Parathyroid adenoma (tissue), 2 donors: ENCODE data around the gene FBXO48.

Source experiments
- H2AFZ ChIP-seq: fragments of 300-600 bp; sonication (generic); one replicate; pipeline ENCODE4 v1.7.0; 2017; ENCODE audit warnings: antibody characterized with exemption, mild to moderate bottlenecking
- H3K27ac ChIP-seq: fragments of 300-600 bp; sonication (generic); one replicate; pipeline ENCODE4 v1.7.0; 2017
- H3K27me3 ChIP-seq: fragments of 300-600 bp; sonication (generic); one replicate; pipeline ENCODE4 v1.7.0; 2017; ENCODE audit warnings: low read length; ENCODE audit not compliant: control insufficient read depth, insufficient read depth
- H3K36me3 ChIP-seq: fragments of 300-600 bp; sonication (generic); one replicate; pipeline ENCODE4 v1.7.0; 2017; ENCODE audit warnings: low read length; ENCODE audit not compliant: control insufficient read depth, insufficient read depth
- H3K4me1 ChIP-seq: fragments of 300-600 bp; sonication (generic); one replicate; pipeline ENCODE4 v1.7.0; 2017; ENCODE audit warnings: control low read depth
- H3K4me2 ChIP-seq: fragments of 300-600 bp; sonication (generic); one replicate; pipeline ENCODE4 v1.7.0; 2017; ENCODE audit warnings: low read length
- H3K4me3 ChIP-seq: fragments of 300-600 bp; sonication (generic); one replicate; pipeline ENCODE4 v1.7.0; 2017; ENCODE audit warnings: low read depth, low read length
- H3K79me2 ChIP-seq: fragments of 300-600 bp; sonication (generic); one replicate; pipeline ENCODE4 v1.7.0; 2017; ENCODE audit warnings: control low read depth
- H3K9ac ChIP-seq: fragments of 300-600 bp; sonication (generic); one replicate; pipeline ENCODE4 v1.7.0; 2017; ENCODE audit warnings: mild to moderate bottlenecking
- H3K9me3 ChIP-seq: fragments of 300-600 bp; sonication (generic); one replicate; pipeline ENCODE4 v1.7.0; 2017; ENCODE audit warnings: low read length; ENCODE audit not compliant: control insufficient read depth
- TF ChIP-seq, protein P1 (sequence below): fragments of 300-600 bp; sonication (generic); IDR thresholded peaks from one replicate; pipeline ENCODE4 v1.7.0; 2017; ENCODE audit warnings: antibody characterized with exemption, mild to moderate bottlenecking
- donor health status: primary hyperparathyroidism.

FBXO48 gene

GRCh38 chr2:68512326-68512725 is 45.2 kb upstream of the FBXO48 start:
- no peaks in the 10 kb centered on the region for H3K36me3 ChIP-seq
- H3K27me3 ChIP-seq: no peaks in the 10 kb centered on the region
- no peaks in the 10 kb centered on the region for H3K4me1 ChIP-seq
- H3K4me3 ChIP-seq: no peak overlapping the region
- TF ChIP-seq, protein P1, sequence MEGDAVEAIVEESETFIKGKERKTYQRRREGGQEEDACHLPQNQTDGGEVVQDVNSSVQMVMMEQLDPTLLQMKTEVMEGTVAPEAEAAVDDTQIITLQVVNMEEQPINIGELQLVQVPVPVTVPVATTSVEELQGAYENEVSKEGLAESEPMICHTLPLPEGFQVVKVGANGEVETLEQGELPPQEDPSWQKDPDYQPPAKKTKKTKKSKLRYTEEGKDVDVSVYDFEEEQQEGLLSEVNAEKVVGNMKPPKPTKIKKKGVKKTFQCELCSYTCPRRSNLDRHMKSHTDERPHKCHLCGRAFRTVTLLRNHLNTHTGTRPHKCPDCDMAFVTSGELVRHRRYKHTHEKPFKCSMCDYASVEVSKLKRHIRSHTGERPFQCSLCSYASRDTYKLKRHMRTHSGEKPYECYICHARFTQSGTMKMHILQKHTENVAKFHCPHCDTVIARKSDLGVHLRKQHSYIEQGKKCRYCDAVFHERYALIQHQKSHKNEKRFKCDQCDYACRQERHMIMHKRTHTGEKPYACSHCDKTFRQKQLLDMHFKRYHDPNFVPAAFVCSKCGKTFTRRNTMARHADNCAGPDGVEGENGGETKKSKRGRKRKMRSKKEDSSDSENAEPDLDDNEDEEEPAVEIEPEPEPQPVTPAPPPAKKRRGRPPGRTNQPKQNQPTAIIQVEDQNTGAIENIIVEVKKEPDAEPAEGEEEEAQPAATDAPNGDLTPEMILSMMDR: no peak
- H3K27ac ChIP-seq: no peak overlapping the region
- no peaks in the 10 kb centered on the region for H3K9me3 ChIP-seq
- H3K79me2 ChIP-seq: no peaks in the 10 kb centered on the region
- no peak overlapping the region for H3K4me2 ChIP-seq
- H2AFZ ChIP-seq: no peak overlapping the region
- H3K9ac ChIP-seq: no peak overlapping the region

DNA sequence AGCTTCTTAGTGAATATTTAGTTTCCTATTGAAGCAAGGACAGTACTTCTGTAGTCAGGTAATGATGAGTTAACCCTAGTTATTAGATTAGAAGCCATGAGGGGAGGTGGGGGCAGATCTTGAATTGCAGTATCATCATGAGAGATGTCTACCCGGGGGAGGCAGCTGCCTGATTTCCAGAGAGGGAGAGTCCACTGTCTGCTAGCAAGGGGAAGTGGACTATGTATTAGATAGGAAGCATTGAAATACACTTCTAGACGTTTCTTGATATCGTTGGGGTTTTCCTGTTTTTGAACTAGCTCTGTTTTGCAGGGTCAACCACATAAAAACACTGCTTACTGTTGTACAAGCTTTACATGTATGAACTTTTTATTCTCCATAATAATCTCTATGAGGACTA is 39.1 kb upstream of the FBXO48 start:
- Histone ChIP-seq H3K4me2 (no peak overlapping the region), H3K36me3 (no peaks in the 10 kb centered on the region), H3K9ac (no peak overlapping the region), H3K27me3 (no peaks in the 10 kb centered on the region), H3K27ac (no peak overlapping the region), H3K79me2 (no peaks in the 10 kb centered on the region), H3K9me3 (no peaks in the 10 kb centered on the region), H3K4me3 (no peak overlapping the region), H2AFZ (no peak overlapping the region), H3K4me1 (no peaks in the 10 kb centered on the region)
- TF ChIP-seq, protein P1: no peak

DNA sequence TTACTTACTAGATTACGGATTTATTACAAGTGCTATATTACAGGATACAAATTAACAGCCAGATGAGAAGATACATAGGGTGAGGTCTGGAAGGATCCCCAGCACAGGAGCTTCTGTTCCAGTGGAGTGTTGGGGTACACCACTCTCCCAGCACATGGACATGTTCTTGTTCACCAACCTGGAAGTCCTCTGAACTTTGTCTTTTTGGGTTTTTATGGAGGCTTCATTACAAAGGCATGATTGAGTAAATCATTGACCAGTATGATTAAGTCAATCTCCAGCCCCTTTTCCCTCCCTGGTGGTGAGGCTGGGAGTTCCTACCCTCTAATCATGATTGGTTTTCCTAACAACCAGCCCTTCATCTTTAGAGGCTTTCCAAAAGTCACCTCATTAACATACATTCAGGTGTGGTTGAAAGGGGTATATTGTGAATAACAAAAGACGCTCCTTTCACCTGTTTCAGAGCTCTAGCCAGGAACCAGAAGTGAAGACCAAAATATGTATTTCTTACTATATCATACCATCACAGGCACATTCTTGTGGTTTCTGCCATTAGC is 38.6 kb upstream of the FBXO48 start:
- Histone ChIP-seq H3K9me3 (no peaks in the 10 kb centered on the region), H3K9ac (no peak overlapping the region), H3K4me3 (no peak overlapping the region), H3K36me3 (no peaks in the 10 kb centered on the region), H3K27me3 (no peaks in the 10 kb centered on the region), H2AFZ (no peak overlapping the region), H3K4me2 (no peak overlapping the region), H3K27ac (no peak overlapping the region), H3K4me1 (no peaks in the 10 kb centered on the region), H3K79me2 (no peaks in the 10 kb centered on the region)
- TF ChIP-seq, protein P1: no peak

GRCh38 chr2:68501768-68502167 is 34.7 kb upstream of the FBXO48 start:
- Histone ChIP-seq H3K4me3 (no peak overlapping the region), H3K4me1 (no peaks in the 10 kb centered on the region), H3K36me3 (no peaks in the 10 kb centered on the region), H3K9ac (no peak overlapping the region), H3K27me3 (no peaks in the 10 kb centered on the region), H2AFZ (no peak overlapping the region), H3K9me3 (no peaks in the 10 kb centered on the region), H3K4me2 (no peak overlapping the region), H3K79me2 (no peaks in the 10 kb centered on the region), H3K27ac (no peak overlapping the region)
- TF ChIP-seq, protein P1: no peak

DNA sequence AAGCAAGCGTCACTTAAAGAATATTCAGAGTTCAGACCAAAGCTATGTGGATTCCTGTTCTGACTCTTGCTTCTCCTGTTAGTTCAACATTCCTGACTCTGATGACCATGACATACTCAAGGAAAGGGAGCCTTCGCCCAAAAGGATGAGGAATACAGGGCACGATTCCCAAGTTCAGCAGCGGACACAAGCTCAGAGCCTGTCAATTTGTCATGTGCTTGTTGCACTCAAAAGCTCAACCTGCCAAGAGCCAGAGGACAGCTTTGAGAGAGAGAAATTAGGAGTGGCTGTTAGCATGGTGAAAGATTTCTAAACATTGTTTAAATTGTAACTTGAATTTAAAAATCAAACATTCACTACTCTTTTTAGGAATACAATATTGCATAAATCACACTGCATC is 33.6 kb upstream of the FBXO48 start:
- no peak overlapping the region for H3K4me2 ChIP-seq

More for the DNA sequence above, 33.6 kb upstream of the FBXO48 start:
- TF ChIP-seq, protein P1: no peak
- Histone ChIP-seq H3K79me2 (no peaks in the 10 kb centered on the region), H3K36me3 (no peaks in the 10 kb centered on the region), H3K4me3 (no peak overlapping the region), H3K9ac (no peak overlapping the region), H2AFZ (no peak overlapping the region), H3K4me1 (no peaks in the 10 kb centered on the region), H3K27me3 (no peaks in the 10 kb centered on the region), H3K27ac (no peak overlapping the region), H3K9me3 (no peaks in the 10 kb centered on the region)
